Measurements from ENCODE around the gene GNAO1. TPM values are rescaled to one million over a fixed set of nuclear protein-coding genes. Genes with fewer than 3 reads are reported as not detected.

The GNAO1 gene
- total and polyA plus RNA-seq, 7 donors, result 0.35 to 1.9 (median 0.60) TPM

DNA sequence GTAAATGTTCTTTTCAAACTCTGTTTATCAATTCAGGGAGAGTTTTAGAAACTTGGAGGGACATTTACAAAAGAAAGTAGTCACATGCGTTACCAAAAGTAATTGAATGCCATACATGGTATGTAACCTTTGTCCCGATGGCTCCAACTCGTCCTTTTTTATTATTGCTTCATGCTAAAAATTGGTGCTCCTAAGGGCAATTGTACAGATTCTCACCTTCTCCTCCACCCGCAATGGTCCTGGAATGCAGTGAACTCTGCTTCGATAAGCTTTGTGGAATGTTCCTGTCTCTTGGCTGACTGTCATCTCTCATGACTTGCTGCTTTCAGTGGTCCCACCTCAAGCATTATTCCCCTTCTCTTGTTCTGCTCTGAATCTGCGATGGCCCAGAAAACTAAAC is 20.9 kb downstream of the GNAO1 start:
- H3K9me3 ChIP-seq, result peaks cover 6% of the 10 kb centered on the region
- WGBS, 3 donors, result 48 to 65% (median 52%) methylated on average over 6 of the region's 6 CpGs
- H3K36me3 ChIP-seq (ENCODE audit: insufficient read depth in 1 of 2, low read depth in 1 of 2), result no peaks in the 10 kb centered on the region
- peaks cover 0 to 4% (median 3%) of the 10 kb centered on the region in 3 donors for H3K27me3 ChIP-seq (ENCODE audit: insufficient read depth in 3 of 3, low read length in 2 of 3)
- ATAC-seq, result no peak
- no peak overlapping the region for H3K4me3 ChIP-seq
- no peak for TF ChIP-seq CTCF (IDR thresholded peaks at IDR 0.05)
- intact Hi-C loops (cut with DNase I), result no loop called here
- H3K27ac ChIP-seq, result no peak overlapping the region
- DNase-seq, result no peak
- no peaks in the 10 kb centered on the region for H3K4me1 ChIP-seq

GRCh38 chr16:56221995-56222394 is 30.7 kb downstream of the GNAO1 start:
- no peak overlapping the region for H3K4me3 ChIP-seq
- no peaks in the 10 kb centered on the region for H3K4me1 ChIP-seq
- H3K9me3 ChIP-seq, result no peaks in the 10 kb centered on the region
- peaks cover 0 to 2% (median 0%) of the 10 kb centered on the region in 3 donors for H3K27me3 ChIP-seq (ENCODE audit: insufficient read depth in 3 of 3, low read length in 2 of 3)
- 67 to 92% (median 80%) methylated on average over 2 of the region's 2 CpGs for WGBS, 3 donors
- no peak for TF ChIP-seq CTCF (IDR thresholded peaks at IDR 0.05)
- no peak overlapping the region for H3K27ac ChIP-seq
- DNase-seq (no peak), ATAC-seq (no peak)
- intact Hi-C loops (cut with DNase I), result no loop called here
- H3K36me3 ChIP-seq (ENCODE audit: insufficient read depth in 1 of 2, low read depth in 1 of 2), result no peaks in the 10 kb centered on the region

DNA sequence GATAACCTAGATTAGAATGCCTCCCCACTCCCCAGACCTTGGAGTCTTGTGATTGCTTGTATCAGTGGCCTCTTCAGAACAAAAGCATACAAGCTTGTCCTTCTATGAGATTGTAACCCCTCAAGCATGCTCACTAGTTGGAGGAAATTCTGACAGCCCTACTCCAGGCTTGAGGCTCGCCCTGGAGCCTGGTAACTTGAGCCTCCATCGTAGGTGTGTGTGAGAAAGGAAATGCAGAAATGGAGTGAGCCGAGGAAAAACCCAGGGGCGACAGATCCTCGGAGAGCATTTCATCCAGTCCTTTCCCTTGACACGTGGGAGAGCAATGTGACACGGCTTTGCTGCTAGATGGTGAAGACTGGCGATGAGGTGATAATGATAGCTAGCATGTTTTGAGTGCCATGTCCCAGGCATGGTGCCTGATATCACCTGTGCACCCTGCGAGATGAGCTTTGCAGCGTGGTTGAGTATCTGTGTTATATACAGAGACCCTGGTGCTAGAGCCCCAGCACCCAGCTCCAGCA is 31.2 kb downstream of the GNAO1 start:
- WGBS, 3 donors, result 68 to 71% (median 70%) methylated on average over 10 of the region's 10 CpGs

GRCh38 chr16:56225017-56225742 is 33.9 kb downstream of the GNAO1 start:
- no peaks in the 10 kb centered on the region for H3K9me3 ChIP-seq
- H3K4me3 ChIP-seq, result no peak overlapping the region
- no peak for ATAC-seq
- no peaks in the 10 kb centered on the region for H3K4me1 ChIP-seq
- TF ChIP-seq CTCF (IDR thresholded peaks at IDR 0.05), result no peak
- no peak for DNase-seq
- intact Hi-C loops (cut with DNase I), result no loop called here
- peaks cover 0 to 2% (median 0%) of the 10 kb centered on the region in 3 donors for H3K27me3 ChIP-seq (ENCODE audit: insufficient read depth in 3 of 3, low read length in 2 of 3)
- WGBS, 3 donors, result 49 to 79% (median 52%) methylated on average over 2 of the region's 2 CpGs
- no peaks in the 10 kb centered on the region for H3K36me3 ChIP-seq (ENCODE audit: insufficient read depth in 1 of 2, low read depth in 1 of 2)
- H3K27ac ChIP-seq, result no peak overlapping the region

More for the DNA sequence above, 31.2 kb downstream of the GNAO1 start:
- no peaks in the 10 kb centered on the region for H3K4me1 ChIP-seq
- H3K4me3 ChIP-seq, result no peak overlapping the region
- H3K27ac ChIP-seq, result no peak overlapping the region
- DNase-seq, result no peak
- no peaks in the 10 kb centered on the region for H3K9me3 ChIP-seq
- no peaks in the 10 kb centered on the region for H3K36me3 ChIP-seq (ENCODE audit: insufficient read depth in 1 of 2, low read depth in 1 of 2)
- TF ChIP-seq CTCF (IDR thresholded peaks at IDR 0.05), result no peak
- ATAC-seq, result no peak
- peaks cover 0 to 2% (median 0%) of the 10 kb centered on the region in 3 donors for H3K27me3 ChIP-seq (ENCODE audit: insufficient read depth in 3 of 3, low read length in 2 of 3)
- intact Hi-C loops (cut with DNase I), result no loop called here

All from psoas muscle (tissue), 8 donors.